Measurements from ENCODE around the gene OXA1L. TPM values are rescaled to one million over a fixed set of nuclear protein-coding genes. Genes with fewer than 3 reads are reported as not detected.

The OXA1L gene
- total and polyA plus RNA-seq, 2 experiments from 2014 or later, result 59.4 to 88.1 TPM

DNA sequence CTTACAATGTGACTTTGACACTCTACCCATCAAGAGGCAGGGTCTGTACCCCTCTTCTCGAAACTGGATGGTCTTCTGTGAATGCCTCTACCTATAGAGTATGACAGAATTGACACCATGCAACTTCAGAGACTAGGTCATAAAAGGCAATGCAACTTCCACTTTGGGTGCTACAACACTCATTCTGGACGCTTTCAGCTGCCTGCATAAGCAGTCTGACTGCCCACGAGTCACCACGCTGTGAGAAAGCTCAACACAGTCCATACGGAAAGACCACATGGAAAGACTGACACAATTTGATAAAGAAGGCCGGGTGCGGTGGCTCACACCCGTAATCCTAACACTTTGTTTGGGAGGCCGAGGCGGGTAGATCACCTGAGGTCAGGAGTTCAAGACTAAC is 33.9 kb downstream of the OXA1L start:
- Histone ChIP-seq H3K27ac (no peak overlapping the region), H3K4me3 (no peak overlapping the region), H3K36me3 (replicated peaks; ENCODE audit: insufficient read depth, low read depth) (no peaks in the 10 kb centered on the region), H2AFZ (no peak overlapping the region), H3K27me3 (no peaks in the 10 kb centered on the region), H4K20me1 (ENCODE audit: insufficient read depth, poor library complexity, severe bottlenecking) (no peaks in the 10 kb centered on the region), H3K79me2 (peaks cover 65% of the 10 kb centered on the region), H3K4me2 (no peak overlapping the region), H3K9me3 (ENCODE audit: low read depth) (no peaks in the 10 kb centered on the region), H3K4me1 (ENCODE audit: insufficient read depth) (peaks cover 27% of the 10 kb centered on the region), H3K9me2 (replicated peaks; ENCODE audit: insufficient read depth) (no peaks in the 10 kb centered on the region)
- TF ChIP-seq EZH2 (IDR thresholded peaks at IDR 0.05; ENCODE audit: borderline replicate concordance) (no peak), EZH2phosphoT487 (IDR thresholded peaks at IDR 0.05; ENCODE audit: low read depth, severe bottlenecking, unreplicated experiment) (no peak)
- TF ChIP-seq, protein P1, sequence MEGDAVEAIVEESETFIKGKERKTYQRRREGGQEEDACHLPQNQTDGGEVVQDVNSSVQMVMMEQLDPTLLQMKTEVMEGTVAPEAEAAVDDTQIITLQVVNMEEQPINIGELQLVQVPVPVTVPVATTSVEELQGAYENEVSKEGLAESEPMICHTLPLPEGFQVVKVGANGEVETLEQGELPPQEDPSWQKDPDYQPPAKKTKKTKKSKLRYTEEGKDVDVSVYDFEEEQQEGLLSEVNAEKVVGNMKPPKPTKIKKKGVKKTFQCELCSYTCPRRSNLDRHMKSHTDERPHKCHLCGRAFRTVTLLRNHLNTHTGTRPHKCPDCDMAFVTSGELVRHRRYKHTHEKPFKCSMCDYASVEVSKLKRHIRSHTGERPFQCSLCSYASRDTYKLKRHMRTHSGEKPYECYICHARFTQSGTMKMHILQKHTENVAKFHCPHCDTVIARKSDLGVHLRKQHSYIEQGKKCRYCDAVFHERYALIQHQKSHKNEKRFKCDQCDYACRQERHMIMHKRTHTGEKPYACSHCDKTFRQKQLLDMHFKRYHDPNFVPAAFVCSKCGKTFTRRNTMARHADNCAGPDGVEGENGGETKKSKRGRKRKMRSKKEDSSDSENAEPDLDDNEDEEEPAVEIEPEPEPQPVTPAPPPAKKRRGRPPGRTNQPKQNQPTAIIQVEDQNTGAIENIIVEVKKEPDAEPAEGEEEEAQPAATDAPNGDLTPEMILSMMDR (IDR thresholded peaks at IDR 0.05; ENCODE audit: poor library complexity), result no peak
- DNase-seq (ENCODE audit: low spot score), result no peak
- 90% methylated on average over 10 of the region's 10 CpGs for WGBS (ENCODE audit: low lambda C conversion rate, missing lambda C conversion rate)

DNA sequence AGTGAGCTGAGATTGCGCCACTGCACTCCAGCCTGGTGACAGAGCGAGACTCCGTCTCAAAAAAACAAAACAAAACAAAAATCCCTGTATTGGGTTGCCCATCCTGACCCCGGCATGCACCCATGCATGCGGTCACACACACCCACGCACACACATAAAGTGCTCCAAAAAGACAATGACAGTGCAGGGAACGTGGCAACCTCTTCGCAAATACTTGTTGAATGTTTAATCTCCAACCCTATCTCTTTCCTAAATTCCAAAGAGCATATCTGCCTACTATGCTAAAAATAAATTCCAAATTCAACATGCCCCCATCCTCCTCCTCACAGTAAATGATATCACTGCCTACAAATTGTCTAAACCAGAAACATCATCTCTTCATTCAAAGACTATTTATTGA is 35.2 kb downstream of the OXA1L start:
- no peak overlapping the region for H3K4me2 ChIP-seq
- no peak overlapping the region for H3K27ac ChIP-seq
- H2AFZ ChIP-seq, result no peak overlapping the region
- peaks cover 18% of the 10 kb centered on the region for H3K4me1 ChIP-seq (ENCODE audit: insufficient read depth)
- no peaks in the 10 kb centered on the region for H4K20me1 ChIP-seq (ENCODE audit: insufficient read depth, poor library complexity, severe bottlenecking)
- H3K9me2 ChIP-seq (replicated peaks; ENCODE audit: insufficient read depth), result no peaks in the 10 kb centered on the region
- H3K4me3 ChIP-seq, result no peak overlapping the region
- H3K9me3 ChIP-seq (ENCODE audit: low read depth), result no peaks in the 10 kb centered on the region
- TF ChIP-seq EZH2phosphoT487 (IDR thresholded peaks at IDR 0.05; ENCODE audit: low read depth, severe bottlenecking, unreplicated experiment) (no peak), EZH2 (IDR thresholded peaks at IDR 0.05; ENCODE audit: borderline replicate concordance) (no peak)
- TF ChIP-seq, protein P1 (IDR thresholded peaks at IDR 0.05; ENCODE audit: poor library complexity), result no peak
- no peak for DNase-seq (ENCODE audit: low spot score)
- WGBS (ENCODE audit: low lambda C conversion rate, missing lambda C conversion rate), result 90% methylated on average over 8 of the region's 8 CpGs
- H3K79me2 ChIP-seq, result peaks cover 73% of the 10 kb centered on the region
- no peaks in the 10 kb centered on the region for H3K36me3 ChIP-seq (replicated peaks; ENCODE audit: insufficient read depth, low read depth)
- no peaks in the 10 kb centered on the region for H3K27me3 ChIP-seq

GRCh38 chr14:22802860-22803686 is 36.6 kb downstream of the OXA1L start:
- Histone ChIP-seq H3K9me2 (replicated peaks; ENCODE audit: insufficient read depth) (no peaks in the 10 kb centered on the region), H3K4me2 (no peak overlapping the region), H3K9me3 (ENCODE audit: low read depth) (no peaks in the 10 kb centered on the region), H2AFZ (no peak overlapping the region), H3K4me3 (no peak overlapping the region), H3K79me2 (peaks cover 76% of the 10 kb centered on the region), H4K20me1 (ENCODE audit: insufficient read depth, poor library complexity, severe bottlenecking) (no peaks in the 10 kb centered on the region), H3K4me1 (ENCODE audit: insufficient read depth) (peaks cover 9% of the 10 kb centered on the region), H3K27ac (no peak overlapping the region), H3K27me3 (no peaks in the 10 kb centered on the region), H3K36me3 (replicated peaks; ENCODE audit: insufficient read depth, low read depth) (no peaks in the 10 kb centered on the region)
- TF ChIP-seq, protein P1 (IDR thresholded peaks at IDR 0.05; ENCODE audit: poor library complexity), result no peak
- TF ChIP-seq EZH2phosphoT487 (IDR thresholded peaks at IDR 0.05; ENCODE audit: low read depth, severe bottlenecking, unreplicated experiment) (no peak), EZH2 (IDR thresholded peaks at IDR 0.05; ENCODE audit: borderline replicate concordance) (no peak)
- 94% methylated on average over 12 of the region's 12 CpGs for WGBS (ENCODE audit: low lambda C conversion rate, missing lambda C conversion rate)
- DNase-seq (ENCODE audit: low spot score), result no peak

All from hepatocyte (in vitro differentiated cells).